ENCODE measurements around the gene SLC27A3. TPM values are rescaled to one million over a fixed set of nuclear protein-coding genes. Genes with fewer than 3 reads are reported as not detected.

Gene SLC27A3
- total and polyA plus RNA-seq, 11 donors = 7.9 to 37.1 (median 11.0) TPM

DNA sequence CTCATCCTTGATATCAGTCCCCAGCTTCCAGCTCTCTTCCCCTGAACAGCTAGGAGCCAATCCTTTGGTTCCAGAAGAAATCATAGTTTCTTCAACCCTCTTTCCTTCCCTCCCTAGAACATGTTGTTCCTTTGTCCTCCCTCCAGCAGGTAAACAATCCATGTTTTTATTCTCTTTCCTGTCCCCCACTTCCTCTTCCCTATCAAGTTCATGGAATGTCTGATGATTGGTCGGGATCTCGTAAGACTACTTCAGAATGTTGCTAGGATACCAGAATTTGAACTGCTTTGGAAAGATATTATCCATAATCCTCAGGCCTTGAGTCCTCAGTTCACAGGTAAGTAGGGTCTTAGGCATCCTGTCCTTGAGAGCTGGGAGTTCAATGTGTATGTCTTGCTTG is 23.1 kb upstream of the SLC27A3 start:
- ATAC-seq (peak in 1 of 4 donors; percentile 2), DNase-seq (no peak)
- intact Hi-C loops (cut with DNase I) = loop anchor here in 3 of 10 donors (5.0 to 10.0 kb wide), 4 partner anchors 55 to 407 kb away; partner anchors contain the start of genes NPR1 (in 1 of the 3) and PGLYRP4 (in 1 of the 3)
- no peak for TF ChIP-seq POLR2A (IDR thresholded peaks at IDR 0.05)
- TF ChIP-seq, protein P1, sequence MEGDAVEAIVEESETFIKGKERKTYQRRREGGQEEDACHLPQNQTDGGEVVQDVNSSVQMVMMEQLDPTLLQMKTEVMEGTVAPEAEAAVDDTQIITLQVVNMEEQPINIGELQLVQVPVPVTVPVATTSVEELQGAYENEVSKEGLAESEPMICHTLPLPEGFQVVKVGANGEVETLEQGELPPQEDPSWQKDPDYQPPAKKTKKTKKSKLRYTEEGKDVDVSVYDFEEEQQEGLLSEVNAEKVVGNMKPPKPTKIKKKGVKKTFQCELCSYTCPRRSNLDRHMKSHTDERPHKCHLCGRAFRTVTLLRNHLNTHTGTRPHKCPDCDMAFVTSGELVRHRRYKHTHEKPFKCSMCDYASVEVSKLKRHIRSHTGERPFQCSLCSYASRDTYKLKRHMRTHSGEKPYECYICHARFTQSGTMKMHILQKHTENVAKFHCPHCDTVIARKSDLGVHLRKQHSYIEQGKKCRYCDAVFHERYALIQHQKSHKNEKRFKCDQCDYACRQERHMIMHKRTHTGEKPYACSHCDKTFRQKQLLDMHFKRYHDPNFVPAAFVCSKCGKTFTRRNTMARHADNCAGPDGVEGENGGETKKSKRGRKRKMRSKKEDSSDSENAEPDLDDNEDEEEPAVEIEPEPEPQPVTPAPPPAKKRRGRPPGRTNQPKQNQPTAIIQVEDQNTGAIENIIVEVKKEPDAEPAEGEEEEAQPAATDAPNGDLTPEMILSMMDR (IDR thresholded peaks at IDR 0.05) = no peak
- H3K4me3 ChIP-seq = no peak overlapping the region
- H3K36me3 ChIP-seq = peaks cover 0 to 95% (median 85%) of the 10 kb centered on the region in 9 donors
- H3K27ac ChIP-seq = peak overlapping the region in 11 of 12 donors; percentile 26 to 74 (median 71)
- 51 to 68% (median 60%) methylated on average over 2 of the region's 2 CpGs for WGBS, 4 donors
- H3K27me3 ChIP-seq = no peaks in the 10 kb centered on the region
- H3K4me1 ChIP-seq = peaks cover 14 to 56% (median 39%) of the 10 kb centered on the region in 12 donors
- H3K9me3 ChIP-seq = no peaks in the 10 kb centered on the region

DNA sequence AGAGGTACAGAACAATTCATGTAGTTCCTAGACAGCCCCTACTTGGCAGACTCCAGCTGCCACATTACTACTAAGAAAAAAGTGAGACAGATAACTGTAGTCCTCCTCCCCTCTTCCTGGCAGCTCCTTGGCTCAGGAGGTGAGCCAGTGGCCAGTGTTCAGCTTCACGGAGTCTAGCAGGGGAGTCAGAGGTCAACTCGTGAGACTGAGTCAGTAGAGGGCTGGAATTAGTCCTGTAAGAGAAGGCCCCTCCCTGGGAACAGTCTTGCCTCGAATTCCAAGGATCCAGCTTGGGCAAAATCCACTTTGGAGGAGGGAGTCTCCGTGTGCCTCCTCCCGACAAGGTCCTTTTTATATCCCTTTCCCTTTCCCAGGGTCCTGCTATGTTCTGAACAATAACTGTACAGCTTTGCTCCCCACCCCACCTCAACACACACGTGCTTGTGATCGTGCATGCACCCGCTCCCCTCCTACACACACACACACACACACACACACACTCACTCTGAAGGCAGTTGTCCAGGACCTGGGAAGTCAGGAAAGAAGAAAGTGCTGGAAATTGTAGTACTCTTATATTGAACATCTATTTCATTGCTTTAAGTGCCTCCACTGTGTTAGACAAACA is 22.5 kb upstream of the SLC27A3 start:
- TF ChIP-seq, protein P1 (IDR thresholded peaks at IDR 0.05) = no peak
- no peak for TF ChIP-seq POLR2A (IDR thresholded peaks at IDR 0.05)
- DNase-seq (no peak), ATAC-seq (peak in 3 of 4 donors; percentile 7 to 25 (median 19))
- 51 to 61% (median 58%) methylated on average over 8 of the region's 8 CpGs for WGBS, 4 donors
- no peak overlapping the region for H3K4me3 ChIP-seq
- intact Hi-C loops (cut with DNase I) = loop anchor here in 3 of 10 donors (5.0 to 10.0 kb wide), 4 partner anchors 55 to 408 kb away; partner anchors contain the start of genes NPR1 (in 1 of the 3) and PGLYRP4 (in 1 of the 3)
- peak overlapping the region in 11 of 12 donors; percentile 26 to 74 (median 71) for H3K27ac ChIP-seq
- H3K9me3 ChIP-seq = no peaks in the 10 kb centered on the region
- H3K36me3 ChIP-seq = peaks cover 0 to 95% (median 85%) of the 10 kb centered on the region in 9 donors
- H3K27me3 ChIP-seq = no peaks in the 10 kb centered on the region
- H3K4me1 ChIP-seq = peaks cover 14 to 51% (median 39%) of the 10 kb centered on the region in 12 donors

DNA sequence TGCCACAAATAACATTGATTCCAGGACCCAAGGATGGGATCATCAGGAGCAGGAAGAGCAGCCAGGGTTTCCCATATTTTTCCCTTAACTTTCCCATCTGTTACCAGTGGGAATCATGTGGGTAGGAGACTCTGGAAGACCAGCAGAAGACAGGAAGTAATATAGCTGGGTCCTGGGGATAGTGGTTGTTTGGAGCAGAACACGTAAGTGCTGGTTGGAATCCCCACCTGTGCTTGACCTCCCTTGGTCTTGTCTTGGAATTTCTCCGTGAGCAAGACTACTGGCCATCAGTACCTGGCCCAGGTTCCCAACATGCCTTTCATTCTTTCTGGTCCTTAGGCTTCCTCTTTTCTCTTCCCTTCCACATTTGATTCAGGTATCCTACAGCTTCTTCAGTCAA is 20.9 kb upstream of the SLC27A3 start:
- Histone ChIP-seq H3K27ac (no peak overlapping the region), H3K4me1 (peaks cover 14 to 37% (median 28%) of the 10 kb centered on the region in 12 donors), H3K9me3 (no peaks in the 10 kb centered on the region), H3K27me3 (no peaks in the 10 kb centered on the region), H3K4me3 (no peak overlapping the region), H3K36me3 (peaks cover 0 to 96% (median 88%) of the 10 kb centered on the region in 9 donors)
- DNase-seq (no peak), ATAC-seq (no peak)
- 89 to 97% (median 93%) methylated on average over 2 of the region's 2 CpGs for WGBS, 4 donors
- intact Hi-C loops (cut with DNase I) = loop anchor here in 3 of 10 donors (5.0 to 10.0 kb wide), 4 partner anchors 57 to 409 kb away; partner anchors contain the start of genes NPR1 (in 1 of the 3) and PGLYRP4 (in 1 of the 3)
- TF ChIP-seq POLR2A (IDR thresholded peaks at IDR 0.05) = no peak
- TF ChIP-seq, protein P1 (IDR thresholded peaks at IDR 0.05) = no peak

DNA sequence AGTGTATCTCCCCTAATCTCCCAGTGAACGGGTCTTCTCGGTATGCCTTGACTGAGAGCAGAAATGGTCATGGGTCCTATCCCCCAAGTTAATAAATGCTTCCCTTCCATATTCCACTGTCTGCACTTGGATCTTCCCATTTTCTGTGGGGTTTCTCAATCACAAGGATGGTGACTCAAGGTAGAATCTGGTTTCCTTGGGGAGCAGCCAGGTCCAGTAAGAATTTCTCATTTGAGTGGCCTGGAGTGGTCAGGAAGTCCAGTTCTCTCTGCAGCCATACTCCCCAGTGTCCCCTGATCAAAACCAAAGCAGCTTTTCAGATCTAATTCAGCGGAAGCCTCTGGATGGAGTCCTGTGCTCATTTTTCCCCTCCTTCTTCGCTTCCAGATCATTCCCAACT is 14.8 kb upstream of the SLC27A3 start:
- no peak for TF ChIP-seq POLR2A (IDR thresholded peaks at IDR 0.05)
- TF ChIP-seq, protein P1 (IDR thresholded peaks at IDR 0.05) = no peak
- ATAC-seq = no peak
- Histone ChIP-seq H3K4me3 (no peak overlapping the region), H3K4me1 (peaks cover 0 to 23% (median 12%) of the 10 kb centered on the region in 12 donors), H3K36me3 (peaks cover 0 to 100% (median 99%) of the 10 kb centered on the region in 9 donors), H3K27ac (no peak overlapping the region), H3K9me3 (no peaks in the 10 kb centered on the region), H3K27me3 (no peaks in the 10 kb centered on the region)
- 93 to 98% (median 95%) methylated on average over 4 of the region's 4 CpGs for WGBS, 4 donors
- intact Hi-C loops (cut with DNase I) = loop anchor here in 1 of 10 donors (2.0 kb wide), 1 partner anchor 14 kb away; the partner anchor contains the start of gene SLC27A3
- DNase-seq = no peak

Measured in heart left ventricle (tissue), 16 donors.